Stimulated activated naive B cell treated with anti-CD40 and anti-IgM and Interleukin-4, amounts not matched to agents 10 μg/mL and 1 μg/mL and 100 μg/mL, for 72 hours (primary cell): Measurements from ENCODE around the gene SPATA20.

ENCODE experiments used
- ATAC-seq, 2 donors: fragments of 150-1000 bp; cut with Tn5 transposase; replicated peaks; 2 replicates each; pipeline ENCODE4 v1.10.0; 2021; ENCODE audit warnings: moderate library complexity in 1 of 2
- DNase-seq: peaks from one replicate; pipeline ENCODE4 v3.0.0; 2021
- H3K27ac Mint-ChIP-seq: one replicate; pipeline ENCODE4 v1.8.0; 2022; ENCODE audit warnings: mild to moderate bottlenecking, mixed read lengths
- H3K27me3 Mint-ChIP-seq, 2 donors: one replicate each; pipeline ENCODE4 v1.8.0; 2022; ENCODE audit warnings: mixed read lengths in 2 of 2
- H3K36me3 Mint-ChIP-seq, 2 donors: one replicate each; pipeline ENCODE4 v1.8.0; 2022; ENCODE audit warnings: mixed read lengths in 2 of 2, mild to moderate bottlenecking in 1 of 2
- H3K4me1 Mint-ChIP-seq, 2 donors: one replicate each; pipeline ENCODE4 v1.8.0; 2022; ENCODE audit warnings: mixed read lengths in 2 of 2, mild to moderate bottlenecking in 1 of 2
- H3K4me3 Mint-ChIP-seq, 2 donors: one replicate each; pipeline ENCODE4 v1.8.0; 2022; ENCODE audit warnings: mild to moderate bottlenecking in 2 of 2, mixed read lengths in 2 of 2, moderate library complexity in 1 of 2
- H3K9me3 Mint-ChIP-seq, 2 donors: one replicate each; pipeline ENCODE4 v1.8.0; 2022; ENCODE audit warnings: mixed read lengths in 2 of 2, mild to moderate bottlenecking in 1 of 2

Gene SPATA20

DNA sequence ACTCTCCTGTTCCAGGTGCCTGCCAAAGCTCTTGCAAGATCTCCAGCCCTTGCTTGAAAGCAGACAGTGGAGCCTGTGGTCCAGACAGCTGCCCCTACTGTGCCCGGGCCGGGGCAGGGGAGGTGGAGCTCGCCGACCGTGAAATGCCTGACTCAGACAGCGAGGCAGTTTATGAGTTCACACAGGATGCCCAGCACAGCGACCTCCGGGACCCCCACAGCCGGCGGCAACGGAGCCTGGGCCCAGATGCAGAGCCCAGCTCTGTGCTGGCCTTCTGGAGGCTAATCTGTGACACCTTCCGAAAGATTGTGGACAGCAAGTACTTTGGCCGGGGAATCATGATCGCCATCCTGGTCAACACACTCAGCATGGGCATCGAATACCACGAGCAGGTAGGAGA is 31.2 kb downstream of the SPATA20 start:
- no peak for DNase-seq
- H3K27me3 Mint-ChIP-seq, result peaks cover 45 to 61% of the 10 kb centered on the region in 2 donors
- no peak for ATAC-seq
- H3K36me3 Mint-ChIP-seq, result no peaks in the 10 kb centered on the region
- no peak overlapping the region for H3K4me3 Mint-ChIP-seq
- H3K9me3 Mint-ChIP-seq, result no peaks in the 10 kb centered on the region
- peaks cover 0 to 2% of the 10 kb centered on the region in 2 donors for H3K4me1 Mint-ChIP-seq
- H3K27ac Mint-ChIP-seq, result no peak overlapping the region

DNA sequence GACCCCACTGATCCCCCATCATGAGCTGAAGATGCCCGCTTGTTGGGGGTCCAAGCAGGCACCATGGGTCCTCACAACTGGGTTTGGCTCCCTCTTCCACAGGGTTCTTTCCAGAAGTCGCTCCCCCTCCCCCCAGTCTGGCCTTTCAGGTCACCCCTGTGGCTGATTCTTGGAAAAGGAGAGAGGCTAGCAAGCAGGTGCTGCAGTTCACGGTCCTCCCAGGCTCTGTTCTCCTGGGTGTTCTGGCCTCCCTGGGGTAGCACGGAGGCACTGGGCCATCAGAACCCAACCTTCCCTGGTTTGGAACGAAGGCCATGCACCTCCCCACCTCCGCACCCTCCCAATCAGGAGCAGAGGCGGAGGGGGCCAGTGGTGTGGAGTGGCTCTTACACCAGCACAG is 32.4 kb downstream of the SPATA20 start:
- Mint-ChIP-seq H3K9me3 (no peaks in the 10 kb centered on the region), H3K4me1 (peaks cover 0 to 2% of the 10 kb centered on the region in 2 donors), H3K27ac (no peak overlapping the region), H3K36me3 (no peaks in the 10 kb centered on the region), H3K27me3 (peaks cover 54 to 67% of the 10 kb centered on the region in 2 donors), H3K4me3 (no peak overlapping the region)
- ATAC-seq, result no peak
- no peak for DNase-seq

DNA sequence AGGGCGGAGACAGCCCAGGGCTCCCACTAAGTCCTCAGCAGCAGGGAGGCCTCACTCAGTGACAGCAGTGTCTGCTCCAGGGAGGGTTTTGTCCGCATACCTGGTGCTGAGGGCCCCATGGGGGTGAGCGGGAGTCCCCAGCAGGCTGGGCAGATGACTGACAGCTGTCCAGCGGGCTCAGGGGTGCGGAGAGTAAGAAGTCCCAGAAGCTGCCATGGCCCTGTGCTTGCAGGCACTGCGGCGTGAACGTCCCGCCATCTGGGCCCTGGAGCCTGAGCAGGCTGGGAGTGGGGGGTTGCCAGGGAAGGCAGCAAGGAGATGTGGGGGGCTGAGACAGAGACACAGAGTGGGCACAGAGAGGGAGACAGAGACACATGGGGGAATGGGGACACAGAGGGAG is 33.7 kb downstream of the SPATA20 start:
- peaks cover 0 to 2% of the 10 kb centered on the region in 2 donors for H3K4me1 Mint-ChIP-seq
- H3K9me3 Mint-ChIP-seq, result no peaks in the 10 kb centered on the region
- ATAC-seq, result no peak
- no peak overlapping the region for H3K27ac Mint-ChIP-seq
- H3K4me3 Mint-ChIP-seq, result no peak overlapping the region
- H3K27me3 Mint-ChIP-seq, result peaks cover 55 to 67% of the 10 kb centered on the region in 2 donors
- no peak for DNase-seq
- H3K36me3 Mint-ChIP-seq, result no peaks in the 10 kb centered on the region

DNA sequence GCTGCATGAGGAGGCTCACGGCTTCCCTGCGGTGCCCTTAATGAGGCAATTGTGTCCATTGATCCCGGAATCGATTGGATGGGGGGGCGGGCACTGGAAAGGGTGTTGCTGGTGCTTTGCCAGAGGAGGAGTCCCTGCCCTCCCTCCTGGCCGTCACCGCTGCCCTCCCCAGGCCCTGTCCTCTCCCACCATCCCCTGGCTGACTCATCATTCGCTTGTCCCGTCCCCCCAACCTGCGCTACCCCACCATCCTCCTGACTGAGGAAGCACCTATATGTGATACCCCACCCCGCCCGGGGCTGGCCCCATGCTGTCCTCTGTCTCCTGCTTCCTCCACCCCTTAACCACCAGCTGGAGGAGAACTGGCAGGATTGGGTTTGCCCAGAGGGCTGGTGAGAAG is 34.3 kb downstream of the SPATA20 start:
- DNase-seq (no peak), ATAC-seq (no peak)
- H3K4me3 Mint-ChIP-seq, result no peak overlapping the region
- H3K27me3 Mint-ChIP-seq, result peaks cover 56 to 69% of the 10 kb centered on the region in 2 donors
- no peak overlapping the region for H3K27ac Mint-ChIP-seq
- H3K4me1 Mint-ChIP-seq, result peaks cover 0 to 2% of the 10 kb centered on the region in 2 donors
- no peaks in the 10 kb centered on the region for H3K36me3 Mint-ChIP-seq
- no peaks in the 10 kb centered on the region for H3K9me3 Mint-ChIP-seq

DNA sequence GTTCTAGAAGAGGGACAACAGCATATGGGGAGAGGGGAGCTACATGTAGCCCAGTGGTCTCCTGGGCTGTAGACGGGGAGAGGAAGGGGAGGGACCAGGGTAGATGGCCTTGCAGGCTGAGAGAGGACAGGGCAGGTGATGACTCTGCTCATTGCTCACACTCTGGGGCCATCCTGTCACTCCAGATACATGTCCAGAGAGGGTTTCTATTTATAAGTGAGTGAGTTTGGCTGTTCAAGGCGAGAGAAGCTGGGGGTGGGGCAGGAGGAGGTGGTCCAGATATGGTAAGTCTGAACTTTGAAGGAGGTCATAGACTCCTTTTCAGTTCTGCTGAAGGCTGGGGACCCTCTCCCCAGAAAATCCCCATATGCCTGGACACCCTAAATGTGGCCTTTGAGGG is 35.8 kb downstream of the SPATA20 start:
- Mint-ChIP-seq H3K27me3 (peaks cover 50 to 67% of the 10 kb centered on the region in 2 donors), H3K4me3 (no peak overlapping the region), H3K9me3 (no peaks in the 10 kb centered on the region), H3K4me1 (peaks cover 0 to 2% of the 10 kb centered on the region in 2 donors), H3K27ac (no peak overlapping the region), H3K36me3 (no peaks in the 10 kb centered on the region)
- ATAC-seq (no peak), DNase-seq (no peak)

DNA sequence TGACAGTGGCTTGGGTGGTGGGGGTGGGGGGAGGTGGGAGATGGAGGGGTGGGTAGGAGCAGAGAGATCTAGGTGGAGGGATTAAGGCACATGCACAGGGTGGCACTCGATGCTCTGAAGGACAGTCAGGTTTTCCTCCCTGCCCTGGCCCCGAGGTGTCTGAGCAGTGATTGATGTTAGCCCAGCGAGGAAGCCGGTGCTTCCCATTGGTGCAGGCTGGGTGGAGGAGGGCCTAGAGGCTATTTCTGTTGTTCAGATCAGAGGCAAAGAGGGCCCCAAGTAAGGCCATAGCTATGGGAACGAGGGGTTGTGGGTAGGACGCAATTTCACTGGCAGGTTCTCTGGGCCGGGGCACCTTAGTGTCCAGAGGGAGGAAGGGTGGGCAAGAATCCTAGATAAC is 36.7 kb downstream of the SPATA20 start:
- DNase-seq (no peak), ATAC-seq (no peak)
- H3K4me3 Mint-ChIP-seq, result no peak overlapping the region
- no peaks in the 10 kb centered on the region for H3K9me3 Mint-ChIP-seq
- peaks cover 0 to 2% of the 10 kb centered on the region in 2 donors for H3K4me1 Mint-ChIP-seq
- H3K27ac Mint-ChIP-seq, result no peak overlapping the region
- H3K36me3 Mint-ChIP-seq, result no peaks in the 10 kb centered on the region
- peaks cover 44 to 58% of the 10 kb centered on the region in 2 donors for H3K27me3 Mint-ChIP-seq

DNA sequence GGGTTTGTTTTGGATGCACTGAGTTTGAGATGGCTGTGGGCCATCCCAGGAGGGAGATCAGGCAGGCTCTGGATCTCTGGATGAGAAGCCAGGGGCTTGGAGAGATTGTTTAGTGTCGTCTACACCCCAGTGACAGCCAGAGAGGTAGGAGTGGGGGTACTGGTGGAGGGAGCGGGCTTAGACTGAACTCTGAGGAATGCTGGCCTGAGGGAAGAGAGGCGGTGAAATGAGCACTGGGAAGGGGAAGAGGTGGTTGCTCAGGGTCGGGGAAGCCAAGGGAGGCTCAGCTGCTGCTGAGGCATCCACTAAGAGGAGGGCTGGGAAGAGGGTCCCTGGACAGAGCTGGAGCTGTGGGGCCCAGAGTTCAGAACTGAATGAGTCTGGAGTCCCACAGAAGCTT is 37.1 kb downstream of the SPATA20 start:
- ATAC-seq, result no peak
- H3K27ac Mint-ChIP-seq, result no peak overlapping the region
- DNase-seq, result no peak
- peaks cover 41 to 53% of the 10 kb centered on the region in 2 donors for H3K27me3 Mint-ChIP-seq
- H3K36me3 Mint-ChIP-seq, result no peaks in the 10 kb centered on the region
- no peak overlapping the region for H3K4me3 Mint-ChIP-seq
- no peaks in the 10 kb centered on the region for H3K9me3 Mint-ChIP-seq
- peaks cover 0 to 2% of the 10 kb centered on the region in 2 donors for H3K4me1 Mint-ChIP-seq

DNA sequence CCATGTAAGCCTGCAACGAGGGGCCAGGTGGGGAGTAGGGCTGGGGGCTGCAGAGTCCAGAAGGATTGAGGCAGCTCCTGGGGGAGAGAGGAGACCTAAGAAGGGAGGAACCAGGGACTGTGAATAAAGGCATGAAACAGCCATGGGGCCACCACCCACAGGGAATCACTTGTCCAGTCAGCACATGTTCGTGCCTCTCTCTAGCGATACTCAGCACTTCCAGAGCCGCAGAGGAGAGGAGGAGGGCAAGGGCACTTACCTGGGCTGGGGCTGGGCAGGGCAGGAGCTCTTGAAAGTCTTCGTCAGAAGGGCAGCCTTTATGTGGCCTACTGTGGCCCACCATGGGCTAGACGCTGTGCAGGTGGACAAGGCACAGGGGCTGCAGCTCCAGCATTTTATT is 37.8 kb downstream of the SPATA20 start:
- H3K36me3 Mint-ChIP-seq, result no peaks in the 10 kb centered on the region
- H3K9me3 Mint-ChIP-seq, result no peaks in the 10 kb centered on the region
- DNase-seq (no peak), ATAC-seq (no peak)
- peaks cover 44 to 52% of the 10 kb centered on the region in 2 donors for H3K27me3 Mint-ChIP-seq
- H3K4me3 Mint-ChIP-seq, result no peak overlapping the region
- H3K4me1 Mint-ChIP-seq, result peaks cover 0 to 2% of the 10 kb centered on the region in 2 donors
- H3K27ac Mint-ChIP-seq, result no peak overlapping the region

DNA sequence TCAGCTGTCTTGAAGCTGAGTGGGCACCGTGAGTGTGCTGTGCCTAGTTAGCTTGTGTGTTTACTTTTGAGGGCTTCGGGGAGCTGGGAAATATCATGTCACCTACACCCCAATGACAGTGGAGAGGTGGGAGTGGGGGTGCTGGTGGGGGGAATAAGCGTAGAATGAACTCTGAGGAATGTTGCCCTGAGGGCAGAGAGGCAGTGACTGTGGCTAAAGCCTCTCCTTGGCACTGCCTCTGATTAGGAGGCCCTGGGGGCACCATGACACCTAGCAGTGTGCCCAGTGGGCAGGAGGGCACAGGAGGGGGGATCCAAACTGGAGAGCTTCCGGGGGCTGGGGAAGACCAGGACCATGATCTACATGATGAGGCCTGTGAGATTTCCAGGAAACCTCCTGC is 38.4 kb downstream of the SPATA20 start:
- Mint-ChIP-seq H3K9me3 (no peaks in the 10 kb centered on the region), H3K4me1 (peaks cover 0 to 2% of the 10 kb centered on the region in 2 donors), H3K27ac (no peak overlapping the region), H3K27me3 (peaks cover 44 to 47% of the 10 kb centered on the region in 2 donors), H3K4me3 (no peak overlapping the region), H3K36me3 (no peaks in the 10 kb centered on the region)
- DNase-seq (no peak), ATAC-seq (no peak)

DNA sequence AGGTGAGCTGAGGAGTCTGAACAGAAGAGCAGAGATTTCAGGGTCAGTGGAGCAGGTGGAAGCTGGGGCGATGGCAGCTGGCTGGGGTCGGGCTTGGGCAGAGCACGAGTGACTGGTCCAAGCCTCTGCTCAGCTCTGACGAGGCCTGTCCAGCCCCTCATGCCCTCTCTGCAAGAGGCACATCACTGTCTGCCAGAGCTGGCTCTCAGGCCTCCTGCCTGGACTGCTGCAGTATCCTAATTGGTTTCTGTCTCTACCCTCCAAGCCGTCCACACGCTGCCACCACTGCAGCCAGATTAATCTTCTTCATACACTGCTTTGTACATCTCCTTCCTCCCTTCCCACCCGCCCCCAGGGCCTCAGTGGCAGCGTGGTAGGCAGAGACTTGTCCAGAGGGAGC is 38.9 kb downstream of the SPATA20 start:
- Mint-ChIP-seq H3K9me3 (no peaks in the 10 kb centered on the region), H3K36me3 (no peaks in the 10 kb centered on the region), H3K4me3 (no peak overlapping the region), H3K27ac (no peak overlapping the region), H3K4me1 (peaks cover 0 to 2% of the 10 kb centered on the region in 2 donors), H3K27me3 (peaks cover 38 to 42% of the 10 kb centered on the region in 2 donors)
- DNase-seq (no peak), ATAC-seq (no peak)

DNA sequence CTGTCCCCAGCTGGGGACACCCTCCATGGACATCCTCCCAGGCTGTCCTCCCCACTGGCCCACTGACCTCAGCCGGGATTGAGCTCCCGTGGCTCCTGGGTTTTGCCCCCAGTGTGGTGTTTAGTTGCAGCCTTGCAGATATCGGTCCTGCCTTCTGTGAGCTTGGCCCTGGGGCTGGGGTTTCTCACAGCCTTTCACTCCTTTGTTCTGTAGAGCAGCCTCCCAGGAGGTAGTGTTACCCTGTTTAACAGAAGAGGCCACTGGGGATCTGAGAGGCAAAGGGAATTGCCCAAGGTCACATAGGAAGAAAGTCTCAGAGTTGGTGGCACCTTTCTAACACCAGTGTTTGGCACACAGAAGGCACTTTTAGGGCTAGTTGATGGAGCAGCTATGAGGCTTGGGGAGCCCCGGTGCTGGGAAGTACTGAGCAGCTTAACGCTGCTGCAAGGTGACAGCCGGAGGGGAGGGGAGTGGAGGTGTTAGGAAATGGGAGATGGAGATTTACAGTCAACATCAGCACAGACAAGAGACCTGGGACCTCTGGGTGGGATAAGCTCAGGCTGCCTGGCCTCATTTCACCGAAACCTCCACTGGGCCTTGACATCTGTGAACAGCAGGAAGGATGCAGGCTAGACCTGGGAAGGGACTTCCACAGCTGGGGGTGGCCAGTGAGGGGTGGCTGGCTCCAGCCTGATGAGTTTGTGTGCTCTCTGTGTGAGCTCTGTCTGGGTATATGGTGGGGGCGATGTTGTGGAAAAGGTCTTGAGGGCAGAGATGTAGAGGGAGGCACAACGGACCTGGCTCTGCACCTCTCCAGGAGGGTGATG is 39.7 kb downstream of the SPATA20 start:
- Mint-ChIP-seq H3K9me3 (no peaks in the 10 kb centered on the region), H3K4me1 (no peaks in the 10 kb centered on the region), H3K27ac (no peak overlapping the region), H3K36me3 (no peaks in the 10 kb centered on the region), H3K27me3 (peaks cover 34% of the 10 kb centered on the region in 2 donors), H3K4me3 (no peak overlapping the region)
- ATAC-seq (no peak), DNase-seq (no peak)

DNA sequence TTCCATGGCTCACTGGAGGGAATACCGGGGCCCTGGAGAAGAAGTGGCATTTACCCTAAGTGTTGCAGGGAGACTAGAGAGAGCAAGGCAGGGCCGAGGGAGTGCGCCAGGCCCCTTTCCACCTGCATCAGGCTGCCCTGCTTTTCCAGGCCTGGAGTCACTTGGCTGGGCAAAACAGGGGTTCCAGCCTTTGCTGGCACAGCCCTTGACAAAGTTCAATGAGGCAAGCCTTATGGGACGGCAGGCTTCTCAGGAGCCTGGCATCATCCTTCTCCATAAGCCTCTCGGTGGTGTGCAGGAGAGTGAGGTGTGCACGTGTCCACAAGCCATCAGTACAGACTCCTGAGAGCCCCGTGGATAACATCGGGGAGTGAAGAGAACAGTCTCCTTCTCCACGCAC is 40.6 kb downstream of the SPATA20 start:
- Mint-ChIP-seq H3K9me3 (no peaks in the 10 kb centered on the region), H3K36me3 (no peaks in the 10 kb centered on the region), H3K27me3 (peaks cover 30 to 31% of the 10 kb centered on the region in 2 donors), H3K4me1 (no peaks in the 10 kb centered on the region), H3K27ac (no peak overlapping the region), H3K4me3 (no peak overlapping the region)
- DNase-seq (no peak), ATAC-seq (no peak)

DNA sequence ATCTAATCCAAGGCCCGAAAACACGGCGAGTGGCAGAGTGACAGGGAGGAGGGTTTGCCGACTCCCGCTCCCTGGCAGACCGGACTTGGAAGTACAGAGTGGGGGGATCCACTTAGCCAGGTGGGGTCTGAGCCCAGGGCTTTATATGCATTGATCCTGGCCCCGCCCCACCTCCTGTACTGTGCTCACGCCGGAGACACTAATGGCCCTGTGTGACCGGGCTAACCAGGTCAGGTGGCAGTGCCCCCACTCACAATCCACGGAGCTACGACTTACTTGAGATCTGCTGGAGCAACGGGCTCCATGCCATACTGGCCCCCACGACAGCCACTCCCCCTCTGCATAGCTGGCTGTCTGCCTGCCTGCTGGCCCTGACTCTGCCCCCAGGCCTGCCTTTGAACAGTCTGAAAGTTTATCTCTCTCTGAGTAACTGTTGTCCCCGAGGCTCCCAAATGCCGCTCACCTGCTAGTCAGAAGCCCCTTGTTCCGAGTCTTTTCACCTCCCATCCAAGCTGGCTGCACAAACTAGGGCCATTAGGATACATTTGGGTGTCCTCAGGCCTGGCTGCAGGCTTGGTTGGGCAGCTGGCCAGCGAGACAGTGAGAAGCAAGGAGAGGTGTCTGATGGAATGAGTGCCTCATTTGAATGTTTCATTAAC is 41.5 kb downstream of the SPATA20 start:
- Mint-ChIP-seq H3K4me1 (no peaks in the 10 kb centered on the region), H3K27me3 (peaks cover 24 to 25% of the 10 kb centered on the region in 2 donors), H3K9me3 (no peaks in the 10 kb centered on the region), H3K27ac (no peak overlapping the region), H3K36me3 (no peaks in the 10 kb centered on the region), H3K4me3 (no peak overlapping the region)
- DNase-seq (no peak), ATAC-seq (no peak)

DNA sequence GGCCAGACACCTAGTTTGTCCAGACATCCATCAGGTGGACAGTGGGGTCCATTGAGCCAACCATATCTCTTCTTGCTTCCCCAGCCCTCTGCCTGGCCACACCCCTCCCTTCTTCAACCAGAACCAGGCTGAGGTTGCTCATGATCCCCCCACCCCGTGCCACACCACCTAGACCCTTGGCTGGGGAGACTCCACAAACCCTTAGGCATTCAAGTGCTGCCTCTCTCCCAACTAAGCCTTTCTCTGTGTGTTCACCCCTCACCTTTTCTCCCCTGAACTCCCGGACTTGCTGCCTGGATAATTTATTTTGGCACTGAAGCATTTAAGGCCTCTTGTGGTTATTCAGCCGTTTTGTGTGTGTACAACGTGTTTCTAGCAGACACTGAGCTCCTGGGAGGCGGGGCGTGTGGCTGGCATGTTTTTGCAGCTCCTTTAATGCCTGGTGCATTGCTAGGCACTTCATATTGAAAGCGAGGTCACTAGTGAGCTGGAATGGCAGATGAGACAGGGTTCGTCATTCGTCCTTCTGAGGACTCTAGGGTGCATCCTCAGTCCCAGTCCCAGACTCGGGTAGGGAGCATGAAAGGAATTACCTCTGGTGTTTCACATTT is 42.2 kb downstream of the SPATA20 start:
- Mint-ChIP-seq H3K4me3 (no peak overlapping the region), H3K27ac (no peak overlapping the region), H3K27me3 (peaks cover 18% of the 10 kb centered on the region in 2 donors), H3K9me3 (no peaks in the 10 kb centered on the region), H3K4me1 (no peaks in the 10 kb centered on the region), H3K36me3 (no peaks in the 10 kb centered on the region)
- DNase-seq, result no peak
- no peak for ATAC-seq
